Ovary (tissue), 3 donors: ENCODE measurements around the gene CYB5B.

Experiments
- CTCF ChIP-seq, 3 donors: fragments of 450-650 bp in 2 of 3; fragments of 200-600 bp in 1 of 3; IDR thresholded peaks; one replicate each; pipeline versions ENCODE4 v1.5.1 to v1.8.0; 2016 to 2022; ENCODE audit warnings: antibody characterized with exemption in 3 of 3, mild to moderate bottlenecking in 1 of 3
- EP300 ChIP-seq: sonication (generic); formaldehyde crosslinking; IDR thresholded peaks from one replicate; pipeline ENCODE4 v1.6.1; 2017; ENCODE audit warnings: antibody characterized with exemption
- POLR2A ChIP-seq: fragments of 450-650 bp; IDR thresholded peaks from one replicate; pipeline ENCODE4 v1.6.1; 2017; ENCODE audit warnings: antibody characterized with exemption, mild to moderate bottlenecking, moderate library complexity
- donor health status: DM: no; HTN: no; CAD: no.

GRCh38 chr16:69511651-69512050, 87.2 kb downstream of the CYB5B start:
- TF ChIP-seq POLR2A (no peak), EP300 (no peak), CTCF (IDR thresholded peaks at IDR 0.05) (no peak)
